HG02759 (cell line): Measurements from ENCODE around the gene VPS39.

Source experiments
- ATAC-seq: cut with Tn5 transposase; IDR thresholded peaks from one replicate; pipeline ENCODE4 v1.9.1; 2021; ENCODE audit warnings: mild to moderate bottlenecking, moderate library complexity; ENCODE audit not compliant: unreplicated experiment

VPS39 gene

DNA sequence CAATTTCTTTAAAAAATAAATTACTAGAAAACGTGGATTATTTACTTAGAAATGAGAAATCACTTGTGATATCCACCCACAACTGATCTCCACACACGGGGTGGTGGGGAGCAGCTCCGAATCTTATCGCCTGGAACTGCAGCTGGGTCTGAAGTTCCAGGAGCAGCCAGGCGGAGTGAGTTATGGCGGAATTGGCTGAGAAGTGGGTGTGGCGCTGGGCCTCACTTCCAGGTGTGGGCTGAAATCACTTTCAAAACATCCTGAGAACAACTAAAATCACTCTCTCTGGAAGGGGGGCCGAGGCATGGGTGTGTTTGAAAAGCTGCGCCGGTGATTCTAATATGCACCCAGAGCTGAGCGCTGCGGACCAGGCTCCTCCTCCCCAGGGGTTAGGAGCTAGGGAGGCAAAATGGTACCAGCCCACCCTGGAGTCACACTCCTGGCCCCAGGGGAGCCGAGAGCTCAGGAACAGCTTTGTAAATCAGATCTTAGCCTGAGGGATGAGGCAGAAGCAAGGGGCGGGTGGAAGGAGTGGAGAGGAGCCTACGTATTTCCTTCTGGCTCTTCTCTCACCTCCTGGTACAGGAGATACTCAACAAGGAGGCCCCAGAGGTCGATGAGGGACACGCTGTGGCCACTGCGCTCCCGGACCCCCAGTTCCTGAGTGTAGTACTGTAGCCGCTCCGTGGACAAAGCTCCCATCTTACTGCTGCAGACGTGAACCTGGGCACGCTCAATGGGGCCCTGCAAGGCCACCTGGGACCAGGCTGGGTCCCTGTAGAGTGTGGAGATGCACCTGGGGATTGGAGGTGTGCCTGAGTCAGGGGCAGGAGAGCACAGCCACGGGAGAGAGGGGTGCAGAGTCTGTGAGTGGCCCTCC lies 61.3 kb downstream of the VPS39 start:
- ATAC-seq: no peak

DNA sequence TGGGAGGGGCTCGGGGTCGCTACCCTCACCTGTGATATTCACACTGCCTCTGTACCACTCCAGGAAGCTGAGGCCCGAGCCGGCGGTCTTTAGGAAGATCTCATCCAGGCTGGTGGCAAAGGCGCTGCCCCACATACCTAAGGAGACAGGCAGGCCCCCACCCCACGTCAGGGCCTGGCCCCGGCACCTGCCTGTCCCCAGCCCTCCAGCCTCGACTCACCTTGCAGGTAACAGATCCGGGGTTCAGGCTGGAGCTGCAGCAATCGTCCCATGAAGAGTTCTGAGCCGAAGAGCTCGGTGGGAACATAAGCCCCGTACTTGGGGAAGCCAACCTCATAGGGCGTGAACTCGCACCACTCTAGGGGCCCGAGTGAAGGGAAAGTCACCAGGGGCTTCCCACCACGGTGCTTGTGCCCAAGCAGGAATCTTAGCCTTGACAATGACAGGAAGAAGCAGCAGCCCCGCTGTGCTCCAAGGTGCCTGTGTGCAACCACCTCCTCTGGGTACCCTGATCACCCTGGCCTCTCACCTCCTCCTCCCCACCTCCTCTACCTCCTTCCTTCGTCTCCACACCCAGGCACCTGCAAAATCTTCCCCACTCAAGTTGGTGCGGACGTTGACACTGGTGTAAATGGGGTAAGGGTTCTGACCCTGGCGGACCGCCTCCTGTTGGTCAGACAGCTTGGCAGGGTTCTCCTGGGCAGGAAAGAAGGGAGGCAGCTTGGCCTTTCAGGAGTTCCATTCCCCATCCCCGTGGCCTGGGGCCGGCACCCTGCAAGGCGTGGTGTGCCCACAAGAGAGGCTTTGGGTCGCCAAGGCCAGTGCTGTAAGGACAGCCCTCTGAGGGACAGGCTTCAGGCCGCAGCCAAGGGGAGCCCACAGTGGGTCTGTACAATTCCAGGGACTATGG lies 62.3 kb downstream of the VPS39 start:
- no peak for ATAC-seq

GRCh38 chr15:42144841-42145375 lies 63.2 kb downstream of the VPS39 start:
- ATAC-seq: no peak

- ATAC-seq: no peak
Measured at GRCh38 chr15:42143866-42144625, 64.1 kb downstream of the VPS39 start.

GRCh38 chr15:42143356-42143755 lies 64.7 kb downstream of the VPS39 start:
- no peak for ATAC-seq

GRCh38 chr15:42141795-42142667 lies 66.1 kb downstream of the VPS39 start:
- no peak for ATAC-seq

- ATAC-seq: no peak
Measured at GRCh38 chr15:42141246-42141645, 66.9 kb downstream of the VPS39 start.

- no peak for ATAC-seq
Measured at GRCh38 chr15:42140383-42141070, 67.6 kb downstream of the VPS39 start.

- ATAC-seq: no peak
Measured at GRCh38 chr15:42139596-42139995, 68.5 kb downstream of the VPS39 start.

- ATAC-seq: no peak
Measured at GRCh38 chr15:42138968-42139386, 69.1 kb downstream of the VPS39 start.

DNA sequence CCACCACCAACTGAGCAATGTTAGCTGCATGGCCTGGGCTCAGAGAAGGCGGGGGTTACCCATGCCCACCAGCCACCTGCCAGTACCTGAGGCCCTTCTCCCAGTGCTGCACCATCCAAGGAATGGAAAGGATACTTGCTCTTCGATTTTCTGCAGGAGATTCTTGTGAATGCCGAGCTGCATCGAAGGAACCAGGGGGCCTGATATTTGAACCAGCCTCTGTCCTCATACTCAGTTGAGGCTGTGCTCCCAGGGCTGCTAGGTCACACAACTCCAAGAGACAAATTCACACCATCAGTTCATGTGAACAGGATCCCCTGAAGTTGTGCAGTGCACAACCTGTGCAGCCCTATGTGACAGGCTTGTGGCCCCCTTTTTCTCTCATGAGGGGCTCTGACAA lies 69.7 kb downstream of the VPS39 start:
- ATAC-seq: no peak

DNA sequence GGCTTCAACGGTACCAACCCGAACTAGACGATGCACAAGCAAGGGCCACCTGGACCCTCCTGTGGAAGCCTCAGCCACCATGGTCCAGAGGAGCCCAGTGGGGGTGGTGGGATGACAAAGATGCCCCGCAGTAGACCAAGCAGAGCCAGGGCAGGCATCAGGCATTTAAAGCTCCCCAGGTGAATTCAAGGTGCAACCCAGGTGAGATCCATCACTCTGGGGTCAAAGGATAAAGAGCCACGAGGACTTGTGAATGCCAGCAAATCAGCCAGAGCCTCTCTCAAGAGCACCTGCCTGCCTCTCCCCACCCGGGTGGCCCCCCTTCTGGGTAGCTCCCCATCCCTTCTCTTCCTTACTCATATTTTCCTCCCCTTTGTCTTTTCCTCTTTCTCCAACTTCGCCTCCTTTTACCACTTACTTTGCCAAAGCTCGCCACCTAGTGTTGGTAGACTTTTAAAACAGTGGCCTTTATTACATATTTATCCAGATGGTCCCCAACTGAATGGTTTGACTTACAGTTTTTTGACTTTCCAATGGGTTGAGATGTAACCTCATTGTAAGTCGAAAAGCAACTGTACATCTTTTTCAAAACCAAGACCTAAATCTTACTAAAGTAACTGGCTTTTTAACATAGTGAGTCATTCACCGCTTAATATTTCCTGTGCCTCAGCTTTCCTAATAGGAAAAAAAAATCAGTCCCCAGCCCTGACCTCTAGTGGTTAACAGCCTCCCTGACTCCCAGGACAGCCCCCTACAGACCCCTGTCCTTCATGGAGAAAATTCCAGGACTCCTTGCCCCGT lies 70.4 kb downstream of the VPS39 start:
- ATAC-seq: no peak

DNA sequence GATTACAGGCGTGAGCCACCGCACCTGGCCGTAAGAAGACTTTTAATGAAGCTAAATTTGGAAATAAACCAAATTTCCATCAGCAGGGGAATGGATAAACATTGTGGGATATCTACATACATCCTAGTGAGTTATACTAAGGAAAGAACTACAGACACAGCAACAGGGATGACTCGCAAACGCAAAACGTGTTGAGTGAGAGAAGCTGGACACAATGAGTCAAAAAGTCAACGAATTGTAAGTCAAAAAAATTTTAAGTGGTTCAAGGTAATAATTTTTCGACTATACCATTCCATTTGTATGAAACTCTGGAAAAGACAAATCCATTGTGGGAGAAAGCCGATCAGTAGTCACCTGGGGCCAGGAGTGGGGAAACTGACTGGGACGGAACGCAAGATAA lies 71.6 kb downstream of the VPS39 start:
- no peak for ATAC-seq

DNA sequence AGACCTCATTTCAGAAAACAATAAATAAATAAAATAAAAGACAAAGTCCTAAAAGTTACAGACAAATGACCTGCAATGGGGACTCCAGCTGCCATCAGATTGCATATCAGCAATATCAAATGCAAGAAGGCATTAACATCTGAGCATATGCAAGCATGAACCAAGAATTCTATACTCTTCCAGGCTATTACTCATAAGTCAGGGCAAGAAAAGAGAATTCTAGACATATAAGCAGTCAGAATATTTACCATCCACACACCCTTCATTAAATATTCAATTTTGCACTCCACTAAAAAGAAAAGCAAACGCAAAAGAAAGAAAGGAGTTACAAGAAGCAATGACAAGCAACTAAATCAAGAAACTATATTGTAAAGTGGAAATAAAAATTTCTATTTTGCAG lies 72.8 kb downstream of the VPS39 start:
- no peak for ATAC-seq

- ATAC-seq: no peak
Measured at GRCh38 chr15:42134617-42135245, 73.4 kb downstream of the VPS39 start.

DNA sequence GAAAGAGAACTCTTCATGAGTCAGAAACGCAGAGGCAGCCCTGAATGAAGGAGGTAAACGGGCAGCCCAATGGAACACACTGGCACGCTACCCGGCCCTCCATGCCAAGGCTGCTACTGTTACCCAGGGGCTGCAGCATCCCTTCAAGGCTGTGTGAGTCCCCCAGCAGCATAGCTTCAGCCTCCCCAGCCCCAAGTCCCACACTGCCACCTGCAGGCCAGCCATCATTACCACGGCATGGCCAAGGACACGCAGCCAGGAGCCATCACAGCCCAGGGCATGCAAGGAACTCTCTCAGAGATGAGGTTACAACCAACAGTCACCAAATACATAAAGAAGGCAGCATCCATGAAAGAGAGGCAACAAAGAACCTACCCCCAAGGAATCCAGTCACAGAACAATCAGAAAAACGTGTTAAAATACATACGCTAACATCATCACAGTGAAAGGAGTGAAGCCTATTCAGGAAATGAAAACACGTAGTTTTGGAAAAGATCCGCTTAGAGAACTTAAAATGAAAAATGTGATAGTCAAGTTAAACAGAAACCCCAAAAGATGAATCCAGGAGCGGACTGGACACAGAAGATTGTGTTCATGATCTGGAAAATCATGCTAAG lies 74.1 kb downstream of the VPS39 start:
- no peak for ATAC-seq

- no peak for ATAC-seq
Measured at GRCh38 chr15:42133356-42133755, 74.7 kb downstream of the VPS39 start.
